Epithelial cell of prostate (primary cell): ENCODE data around the gene TMEM167B.

Experiments used
- DNase-seq: peaks from one replicate; pipeline ENCODE4 v3.0.0-alpha.2; 2011; ENCODE audit warnings: low read depth, low spot score
- H3K27ac ChIP-seq: fragments of 450-650 bp; 2 replicates; pipeline ENCODE4 v1.5.1; 2017; ENCODE audit warnings: mild to moderate bottlenecking

Gene TMEM167B

DNA sequence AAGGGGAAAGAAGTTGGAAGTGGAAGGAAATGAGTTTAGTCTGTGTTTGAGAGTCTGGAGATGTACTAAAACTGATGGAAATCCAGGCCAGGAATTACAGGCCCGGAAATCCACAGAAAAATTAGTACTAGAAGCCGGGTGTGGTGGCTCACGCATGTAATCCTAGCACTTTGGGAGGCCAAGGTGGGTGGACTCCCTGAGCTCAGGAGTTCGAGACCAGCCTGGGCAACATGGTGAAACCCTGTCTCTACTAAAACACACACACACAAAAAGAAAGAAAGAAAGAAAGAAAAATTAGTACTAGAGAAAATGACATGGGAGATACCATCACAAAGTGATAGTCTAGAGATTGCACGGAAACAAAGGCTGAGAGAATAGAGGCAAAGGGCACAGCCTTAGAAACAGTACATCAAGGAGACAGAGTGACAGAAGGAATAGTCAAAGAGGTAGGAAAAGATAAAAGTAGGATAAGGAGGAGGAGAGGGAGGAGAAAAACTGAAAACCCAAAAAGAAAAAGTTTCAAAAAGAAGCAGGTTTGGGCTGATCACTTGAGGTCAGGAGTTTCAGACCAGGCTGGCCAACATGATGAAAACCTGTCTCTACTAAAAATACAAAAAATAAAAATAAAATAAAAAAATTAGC lies 10.0 kb upstream of the TMEM167B start:
- no peak for DNase-seq
- H3K27ac ChIP-seq, result no peak overlapping the region

GRCh38 chr1:109083501-109083900 lies 7.1 kb upstream of the TMEM167B start:
- DNase-seq, result no peak
- no peak overlapping the region for H3K27ac ChIP-seq

DNA sequence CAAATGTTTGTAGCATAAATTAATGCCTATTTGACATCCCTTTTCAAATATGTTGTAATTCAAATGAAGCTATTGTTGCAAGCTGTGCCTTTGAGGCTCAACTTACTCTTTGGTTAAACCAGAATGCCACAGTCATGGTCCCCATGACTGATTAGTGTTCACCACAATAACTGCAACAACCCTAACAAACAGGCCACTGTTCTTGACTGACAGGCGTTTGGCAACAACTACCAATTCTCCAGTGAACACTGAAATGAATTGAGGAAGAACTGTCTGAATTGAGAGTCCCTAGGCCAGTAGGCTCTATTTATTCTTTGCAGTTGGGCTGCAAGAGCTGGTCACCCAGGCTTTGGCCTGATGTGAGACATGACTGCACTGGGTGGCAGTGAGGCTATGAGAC lies 6.6 kb upstream of the TMEM167B start:
- no peak overlapping the region for H3K27ac ChIP-seq
- DNase-seq, result no peak

DNA sequence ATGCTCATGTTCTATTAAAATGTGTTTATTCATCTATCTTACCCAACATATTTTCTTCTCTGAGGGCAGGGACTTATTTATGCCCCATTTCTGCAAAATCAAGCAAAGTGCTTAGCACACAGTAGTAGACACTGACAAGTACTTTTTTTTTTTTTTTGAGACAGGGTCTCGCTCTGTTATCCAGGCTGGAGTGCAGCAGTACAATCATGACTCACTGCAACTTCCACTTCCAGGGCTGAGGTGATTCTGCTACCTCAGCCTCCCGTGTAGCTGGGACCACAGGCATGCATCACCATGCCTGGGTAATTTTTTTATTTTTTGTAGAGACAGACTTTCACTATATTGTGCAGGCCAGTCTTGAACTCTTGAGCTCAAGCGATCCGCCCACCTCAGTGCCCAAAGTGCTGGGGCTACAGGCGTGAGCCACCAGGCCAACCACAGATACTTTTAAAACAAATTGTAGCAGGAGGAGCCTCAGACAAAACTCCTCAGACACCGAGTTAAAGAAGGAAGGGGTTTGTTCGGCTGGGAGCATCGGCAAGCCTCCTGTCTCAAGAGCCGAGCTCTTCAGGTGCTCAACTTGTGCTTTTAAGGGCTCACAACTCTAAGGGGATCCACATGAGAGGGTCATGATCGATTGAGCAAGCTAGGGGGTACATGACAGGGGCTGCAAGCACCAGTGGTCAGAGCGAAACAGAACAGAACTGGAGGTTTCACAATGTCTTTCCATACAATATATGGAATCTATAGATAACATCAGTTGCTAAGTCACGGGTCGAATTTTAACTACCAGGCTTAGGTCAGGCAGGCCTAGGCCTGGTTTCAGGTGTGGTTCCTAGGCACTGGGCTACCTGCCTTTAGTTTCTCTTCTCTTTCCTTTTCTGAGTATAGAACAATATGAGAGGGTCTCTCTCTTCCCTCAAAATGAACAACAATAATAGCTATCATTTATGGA lies 5.7 kb upstream of the TMEM167B start:
- H3K27ac ChIP-seq, result no peak overlapping the region
- DNase-seq, result no peak

DNA sequence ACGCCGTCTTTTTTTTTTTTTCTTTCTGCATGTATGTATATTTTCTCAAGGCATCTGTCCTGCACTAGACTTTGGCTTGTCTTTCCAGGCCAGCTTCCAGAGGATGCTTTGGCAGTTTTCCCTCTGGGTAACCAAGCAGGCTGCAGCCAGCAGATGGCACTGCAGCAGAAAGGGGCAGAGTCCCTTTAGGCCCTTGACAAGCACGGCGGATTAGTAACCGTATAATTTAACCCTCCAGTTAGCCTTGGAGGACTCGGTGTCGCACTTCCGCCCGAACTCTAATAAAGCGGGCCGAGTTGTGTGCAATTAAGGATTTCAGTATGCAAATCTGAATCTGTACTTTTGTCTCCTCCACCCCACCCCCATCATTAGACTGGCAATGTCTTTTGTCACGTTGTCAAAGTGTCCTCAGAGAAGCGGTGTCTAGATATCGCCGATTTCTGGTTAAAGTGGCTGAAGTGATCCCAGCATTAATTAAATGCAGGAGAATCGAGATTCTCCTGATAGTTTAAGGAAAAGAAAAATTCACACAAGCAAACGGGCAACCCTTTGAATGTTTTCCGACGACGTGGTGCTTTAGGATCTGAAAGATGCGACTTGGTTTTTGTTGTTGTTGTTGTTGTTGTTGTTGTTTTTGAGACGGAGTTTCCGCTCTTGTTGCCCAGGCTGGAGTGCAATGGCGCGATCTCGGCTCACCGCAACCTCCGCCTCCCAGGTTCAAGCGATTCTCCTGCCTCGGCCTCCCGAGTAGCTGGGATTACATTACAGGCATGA lies 1.1 kb upstream of the TMEM167B start:
- no peak for DNase-seq
- H3K27ac ChIP-seq, result peak overlapping the region; percentile 85

DNA sequence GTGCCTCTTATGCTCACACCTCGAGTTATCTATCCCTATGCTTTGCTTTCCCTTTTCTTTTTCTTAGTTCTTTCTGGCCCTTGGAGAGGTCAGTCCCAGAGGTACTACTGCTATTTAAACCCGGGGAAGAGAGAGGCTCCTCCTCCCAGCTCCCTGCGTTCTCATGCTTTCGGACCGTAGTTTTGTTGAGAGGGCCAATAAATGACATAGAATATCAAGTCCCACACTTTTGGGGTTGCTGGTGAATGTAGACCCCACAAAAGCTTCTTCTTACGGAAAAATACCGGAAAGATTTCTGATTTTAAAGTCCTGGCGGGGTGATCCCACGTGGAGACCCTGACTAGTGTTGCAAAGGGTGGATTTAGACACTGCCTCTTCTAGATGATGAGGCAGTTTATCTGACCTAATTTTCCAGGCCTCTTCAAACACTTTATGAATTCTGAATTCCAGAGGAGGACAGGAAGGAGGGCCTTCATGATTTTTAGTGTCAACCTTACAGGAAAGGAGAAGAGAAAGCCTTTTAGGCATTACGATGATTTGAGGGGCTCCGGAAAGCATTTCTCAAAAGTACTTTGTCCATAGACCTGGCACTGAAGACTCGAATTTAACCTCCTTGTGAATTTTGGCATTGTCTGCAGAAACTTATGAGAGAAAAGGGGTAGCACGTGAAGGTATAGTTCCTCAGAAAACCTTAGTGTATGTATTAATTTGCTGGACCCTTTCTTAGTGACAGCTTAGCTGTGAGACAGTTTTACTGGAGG lies 694 bp downstream of the TMEM167B start:
- DNase-seq, result no peak
- peak overlapping the region; percentile 85 for H3K27ac ChIP-seq

DNA sequence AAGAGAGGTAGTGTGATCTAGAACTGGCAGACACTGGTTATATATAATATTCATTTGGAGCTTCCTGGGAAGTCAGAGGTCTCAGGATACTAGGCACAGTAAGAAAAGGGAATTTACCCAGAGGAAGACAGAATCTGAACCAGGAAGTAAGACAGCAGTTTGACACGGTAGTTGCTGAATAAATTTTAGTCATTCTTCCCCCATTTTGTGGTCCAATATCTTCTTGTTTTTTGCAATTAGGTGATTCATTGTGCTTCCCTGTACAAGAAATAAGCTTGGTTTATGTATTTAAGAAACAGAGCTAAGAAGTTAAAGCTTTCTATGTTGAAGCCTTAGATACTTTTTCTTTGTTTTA lies 1.3 kb downstream of the TMEM167B start:
- no peak for DNase-seq
- H3K27ac ChIP-seq, result peak overlapping the region; percentile 85

DNA sequence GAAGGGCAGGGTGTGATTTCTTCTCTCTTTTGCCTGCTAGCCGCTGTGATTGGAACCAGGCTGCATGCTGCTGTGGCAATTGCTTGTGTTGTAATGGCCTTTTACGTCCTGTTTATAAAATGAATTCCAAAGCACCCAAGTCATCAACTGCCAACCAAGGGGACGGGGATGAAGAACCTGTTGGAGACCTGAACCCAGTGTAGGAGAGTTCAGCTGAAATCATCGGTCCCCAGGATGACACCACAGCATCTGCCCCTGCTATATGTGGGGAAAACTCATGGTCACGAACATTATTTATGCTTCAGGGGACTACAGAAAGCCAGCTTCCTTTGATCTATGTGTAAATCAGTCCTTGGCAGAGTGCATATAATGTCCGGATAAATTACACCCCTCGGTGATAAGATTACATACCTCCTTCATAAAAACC lies 3.8 kb downstream of the TMEM167B start:
- H3K27ac ChIP-seq, result no peak overlapping the region
- no peak for DNase-seq

DNA sequence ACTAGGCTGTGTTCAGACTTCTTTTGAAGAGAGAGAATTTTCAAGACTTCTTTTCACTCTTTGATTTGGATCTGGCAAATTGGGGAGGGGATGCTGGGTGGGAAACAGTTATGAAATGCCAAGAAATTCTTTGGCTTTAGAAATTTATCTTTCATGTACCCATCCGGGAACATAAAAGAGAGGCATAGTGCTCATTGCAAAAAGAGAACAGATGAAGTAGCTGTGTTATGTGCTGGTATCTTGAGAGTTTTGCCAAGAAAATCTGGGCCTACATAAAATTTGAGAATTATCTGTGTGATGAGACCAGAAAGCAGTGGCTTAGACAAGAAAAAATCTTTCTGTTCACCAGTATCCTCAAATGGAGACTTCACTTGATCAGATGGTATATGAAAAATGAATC lies 4.3 kb downstream of the TMEM167B start:
- DNase-seq, result no peak

DNA sequence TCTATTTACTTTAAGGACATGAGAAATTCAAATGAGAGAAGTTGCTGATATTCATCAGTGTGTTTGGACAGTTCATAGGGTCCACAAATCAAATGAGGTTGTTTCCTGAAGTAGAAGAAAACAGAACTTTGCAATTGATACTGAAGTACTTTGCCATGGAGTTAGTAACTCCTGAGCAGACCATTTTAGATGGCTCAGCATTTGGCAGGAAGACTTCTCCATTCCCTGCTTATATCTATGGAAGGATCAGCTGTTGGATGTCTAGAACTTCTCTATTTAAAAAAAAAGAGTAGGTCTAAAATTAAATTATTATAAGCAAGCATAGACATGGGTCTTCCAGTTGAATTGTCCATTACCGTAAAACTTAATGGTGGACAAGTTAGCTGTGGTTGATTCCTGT lies 5.1 kb downstream of the TMEM167B start:
- no peak for DNase-seq
- H3K27ac ChIP-seq, result peak overlapping the region; percentile 54

More for the DNA sequence above, 4.3 kb downstream of the TMEM167B start:
- no peak overlapping the region for H3K27ac ChIP-seq

DNA sequence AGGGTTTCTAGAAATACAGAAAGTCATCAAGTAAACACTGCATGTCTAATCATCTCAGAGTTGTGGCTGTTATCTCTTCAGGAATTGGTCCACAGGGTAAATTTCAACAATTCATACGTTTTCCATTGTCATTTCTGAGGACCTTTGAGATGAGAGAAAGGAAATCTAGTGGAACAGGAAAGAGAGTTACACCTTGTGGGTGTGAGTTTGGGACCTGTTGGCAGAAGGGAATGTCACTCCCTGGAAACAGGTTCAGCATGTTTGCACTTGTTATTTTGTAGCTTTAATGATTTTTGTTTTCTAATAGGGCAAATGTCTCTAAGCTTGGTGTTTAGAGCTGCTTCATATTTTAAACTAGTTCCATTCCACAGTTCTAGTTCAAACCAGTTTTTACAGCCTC lies 5.6 kb downstream of the TMEM167B start:
- peak overlapping the region; percentile 54 for H3K27ac ChIP-seq
- no peak for DNase-seq

DNA sequence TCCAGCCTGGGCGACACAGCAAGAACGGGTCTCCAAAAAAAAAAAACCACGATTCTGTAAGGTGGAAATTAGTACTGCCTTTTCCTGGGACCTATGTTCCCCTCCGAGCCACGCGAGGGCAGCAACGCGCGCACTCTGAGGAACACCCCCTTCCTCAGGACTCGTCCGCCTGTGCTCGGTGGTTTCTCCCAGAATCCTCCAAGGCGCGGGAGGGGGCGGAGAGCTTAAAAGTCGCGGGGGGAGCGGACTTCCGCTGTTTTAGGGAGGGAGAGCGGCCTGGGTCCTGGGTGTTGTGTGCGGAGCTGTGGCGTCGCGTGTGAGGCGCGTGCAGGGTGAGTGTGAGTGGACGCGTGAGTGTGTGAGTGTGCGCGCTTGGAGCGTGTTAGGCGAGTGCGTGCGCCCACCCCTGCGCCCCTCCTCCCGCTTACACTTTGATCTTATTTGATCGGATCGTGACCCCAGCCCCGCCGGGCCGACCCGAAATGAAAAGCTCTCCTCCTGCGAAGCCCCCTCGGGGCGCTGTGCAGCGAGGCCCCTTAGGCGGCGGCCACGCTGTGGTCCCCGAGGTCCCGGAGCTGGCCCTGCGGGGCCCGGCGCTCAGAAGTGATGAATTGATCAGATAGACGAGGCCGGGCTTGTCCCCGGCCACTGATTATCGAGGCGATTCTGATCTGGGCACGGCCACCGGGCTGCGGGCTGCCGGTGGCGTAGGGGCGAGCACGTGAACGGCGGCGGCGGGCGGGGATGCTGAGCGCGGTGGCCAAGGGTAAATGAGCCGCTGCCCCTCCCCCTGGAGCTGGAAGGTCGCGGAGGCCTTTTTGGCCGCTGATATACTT lies 9.6 kb downstream of the TMEM167B start:
- DNase-seq, result peak; percentile 88
- peak overlapping the region; percentile 65 for H3K27ac ChIP-seq

DNA sequence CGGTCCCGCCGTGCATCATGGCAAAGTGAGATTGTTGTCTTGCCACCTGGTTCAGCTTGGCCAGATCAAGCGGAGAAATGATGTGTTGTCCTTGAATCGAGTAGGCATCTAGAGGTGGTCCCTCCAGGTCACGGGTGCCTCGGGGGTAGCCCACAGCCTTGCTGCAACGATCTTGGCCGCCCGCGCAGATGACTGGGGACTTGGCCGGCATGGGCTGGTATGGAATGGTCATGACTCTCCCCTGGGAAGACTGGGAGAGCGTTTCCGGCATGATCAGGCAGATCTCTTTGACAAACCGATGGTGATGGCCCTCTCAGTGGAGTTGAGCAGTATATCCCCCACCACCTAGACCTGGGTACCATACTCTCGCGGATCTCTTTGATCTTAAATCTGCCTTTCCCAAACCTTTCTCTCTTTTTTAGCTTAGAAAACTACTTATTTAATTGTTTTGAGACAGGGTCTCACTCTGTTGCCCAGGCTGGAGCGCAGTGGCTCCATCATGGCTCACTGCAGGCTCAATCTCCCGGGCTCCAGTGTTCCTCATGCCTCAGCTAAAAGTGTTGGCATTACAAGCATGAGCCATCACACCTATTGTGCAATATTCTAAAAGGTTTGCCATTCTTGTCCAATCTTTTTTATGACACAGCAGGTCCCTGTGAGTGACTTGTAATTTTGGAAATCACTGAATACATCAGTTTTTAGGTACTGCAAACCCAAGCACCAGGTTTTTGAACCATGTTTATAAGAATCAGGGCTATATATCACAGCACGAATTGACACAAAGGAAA lies 14.0 kb downstream of the TMEM167B start:
- DNase-seq, result no peak
- no peak overlapping the region for H3K27ac ChIP-seq

GRCh38 chr1:109105881-109106280 lies 15.3 kb downstream of the TMEM167B start:
- no peak for DNase-seq
- no peak overlapping the region for H3K27ac ChIP-seq

- no peak overlapping the region for H3K27ac ChIP-seq
- DNase-seq, result no peak
These were observed 17.2 kb downstream of the TMEM167B start for GRCh38 chr1:109107785-109108184.

DNA sequence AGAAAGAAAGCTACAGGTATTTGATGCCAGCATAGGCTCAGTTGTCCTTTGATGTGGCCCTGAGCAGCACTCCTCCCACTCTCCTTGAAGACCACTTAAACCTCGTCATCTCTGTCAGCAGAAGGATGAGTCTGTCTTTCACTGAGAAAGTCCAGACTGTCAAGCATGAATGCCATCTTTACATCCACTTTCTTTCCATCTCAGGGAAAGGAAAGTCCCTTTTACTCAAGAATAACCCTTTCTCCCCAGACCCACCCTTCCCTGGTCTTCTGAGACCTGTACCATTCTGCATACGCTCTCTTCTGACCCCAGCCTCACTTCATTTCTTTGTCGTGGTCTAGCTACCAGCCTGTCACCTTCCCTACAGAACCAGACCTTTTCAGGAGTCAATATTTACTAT lies 19.3 kb downstream of the TMEM167B start:
- DNase-seq, result no peak
- no peak overlapping the region for H3K27ac ChIP-seq

- DNase-seq, result no peak
- H3K27ac ChIP-seq, result no peak overlapping the region
These were observed 21.0 kb downstream of the TMEM167B start for GRCh38 chr1:109111386-109112055.

- no peak for DNase-seq
- H3K27ac ChIP-seq, result no peak overlapping the region
These were observed 21.6 kb downstream of the TMEM167B start for GRCh38 chr1:109112056-109112651.
